ENCODE results near the gene ICAM4. TPM values are rescaled to one million over a fixed set of nuclear protein-coding genes. Genes with fewer than 3 reads are reported as not detected.

ICAM4 gene
- total RNA-seq, 1 experiment from 2014 or later: 2.0 TPM

DNA sequence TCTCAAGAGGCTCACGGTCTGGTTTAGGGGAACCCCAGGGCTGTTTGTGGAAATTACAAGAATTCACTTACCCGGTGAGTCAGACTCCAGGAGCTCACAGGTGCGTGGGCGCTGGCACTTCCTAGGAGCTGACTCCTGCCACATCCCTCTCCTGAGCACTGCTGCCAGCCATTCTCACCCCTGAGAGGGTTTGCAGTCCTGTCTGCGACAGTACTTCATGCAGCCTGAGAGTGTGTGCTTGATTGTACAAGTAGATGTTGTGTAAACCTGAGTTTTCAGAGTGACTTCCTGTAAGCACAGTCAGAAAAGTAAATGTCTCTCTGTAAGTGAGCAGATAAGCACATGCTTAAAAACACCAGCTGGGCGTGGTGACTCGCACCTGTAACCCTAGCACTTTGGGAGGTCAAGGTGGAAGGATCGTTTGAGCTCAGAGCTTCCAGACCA is 26.6 kb upstream of the ICAM4 start (continued):
- TF ChIP-seq ZNF317 (CRISPR knock-in tag; IDR thresholded peaks at IDR 0.05; ENCODE audit: borderline replicate concordance, low read depth): no peak
- no peak for TF ChIP-seq TEAD4 (CRISPR knock-in tag; IDR thresholded peaks at IDR 0.05)
- TF ChIP-seq ZNF671 (CRISPR knock-in tag; IDR thresholded peaks at IDR 0.05): no peak
- no peak for TF ChIP-seq ZNF232 (CRISPR knock-in tag; IDR thresholded peaks at IDR 0.05)
- TF ChIP-seq EMX1 (CRISPR knock-in tag; IDR thresholded peaks at IDR 0.05): no peak

DNA sequence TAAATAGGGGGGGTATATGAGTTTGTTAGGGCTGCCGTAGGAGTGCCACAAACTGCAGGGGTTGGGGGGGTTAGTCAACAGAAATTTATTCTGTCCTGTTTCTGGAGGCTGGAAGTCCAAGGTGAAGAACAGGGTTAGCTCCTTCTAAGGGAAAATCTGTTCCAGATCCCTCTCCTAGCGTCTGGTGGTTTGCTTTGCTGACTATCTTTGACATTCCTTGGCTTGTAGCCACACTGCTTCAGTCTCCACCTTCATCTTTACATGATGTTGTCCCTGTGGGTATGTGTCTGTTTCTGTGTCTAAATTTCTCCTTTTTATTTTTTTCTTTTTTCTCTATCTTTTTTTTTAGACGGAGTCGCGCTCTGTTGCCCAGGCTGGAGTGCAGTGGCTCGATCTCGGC is 24.0 kb upstream of the ICAM4 start:
- no peaks in the 10 kb centered on the region for H3K9me3 Mint-ChIP-seq
- H3K27ac Mint-ChIP-seq: no peak overlapping the region
- ChIA-PET CTCF (interaction anchor here (0.6 to 2.6 kb wide), 4 partner anchors 117 to 128 kb away, joined by 3 to 7 read pairs (median 4); partner anchors contain the start of gene TYK2), POLR2A (no interaction called here)
- H3K4me3 Mint-ChIP-seq: no peak overlapping the region
- ATAC-seq (no peak), DNase-seq (ENCODE audit: low spot score) (no peak)
- no peaks in the 10 kb centered on the region for H3K4me1 Mint-ChIP-seq
- H3K36me3 Mint-ChIP-seq: peaks cover 6% of the 10 kb centered on the region; the same call in 1 of the 2 replicates
- H3K27me3 Mint-ChIP-seq (ENCODE audit: low read depth): peaks cover 3% of the 10 kb centered on the region; the same call in 1 of the 2 replicates
- TF ChIP-seq, protein P1, sequence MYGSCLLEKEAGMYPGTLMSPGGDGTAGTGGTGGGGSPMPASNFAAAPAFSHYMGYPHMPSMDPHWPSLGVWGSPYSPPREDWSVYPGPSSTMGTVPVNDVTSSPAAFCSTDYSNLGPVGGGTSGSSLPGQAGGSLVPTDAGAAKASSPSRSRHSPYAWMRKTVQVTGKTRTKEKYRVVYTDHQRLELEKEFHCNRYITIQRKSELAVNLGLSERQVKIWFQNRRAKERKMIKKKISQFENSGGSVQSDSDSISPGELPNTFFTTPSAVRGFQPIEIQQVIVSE (CRISPR knock-in tag; IDR thresholded peaks at IDR 0.05; ENCODE audit: borderline replicate concordance): no peak
- TF ChIP-seq TCF7 (CRISPR knock-in tag; IDR thresholded peaks at IDR 0.05; ENCODE audit: low read depth): no peak
- TF ChIP-seq, protein P2, sequence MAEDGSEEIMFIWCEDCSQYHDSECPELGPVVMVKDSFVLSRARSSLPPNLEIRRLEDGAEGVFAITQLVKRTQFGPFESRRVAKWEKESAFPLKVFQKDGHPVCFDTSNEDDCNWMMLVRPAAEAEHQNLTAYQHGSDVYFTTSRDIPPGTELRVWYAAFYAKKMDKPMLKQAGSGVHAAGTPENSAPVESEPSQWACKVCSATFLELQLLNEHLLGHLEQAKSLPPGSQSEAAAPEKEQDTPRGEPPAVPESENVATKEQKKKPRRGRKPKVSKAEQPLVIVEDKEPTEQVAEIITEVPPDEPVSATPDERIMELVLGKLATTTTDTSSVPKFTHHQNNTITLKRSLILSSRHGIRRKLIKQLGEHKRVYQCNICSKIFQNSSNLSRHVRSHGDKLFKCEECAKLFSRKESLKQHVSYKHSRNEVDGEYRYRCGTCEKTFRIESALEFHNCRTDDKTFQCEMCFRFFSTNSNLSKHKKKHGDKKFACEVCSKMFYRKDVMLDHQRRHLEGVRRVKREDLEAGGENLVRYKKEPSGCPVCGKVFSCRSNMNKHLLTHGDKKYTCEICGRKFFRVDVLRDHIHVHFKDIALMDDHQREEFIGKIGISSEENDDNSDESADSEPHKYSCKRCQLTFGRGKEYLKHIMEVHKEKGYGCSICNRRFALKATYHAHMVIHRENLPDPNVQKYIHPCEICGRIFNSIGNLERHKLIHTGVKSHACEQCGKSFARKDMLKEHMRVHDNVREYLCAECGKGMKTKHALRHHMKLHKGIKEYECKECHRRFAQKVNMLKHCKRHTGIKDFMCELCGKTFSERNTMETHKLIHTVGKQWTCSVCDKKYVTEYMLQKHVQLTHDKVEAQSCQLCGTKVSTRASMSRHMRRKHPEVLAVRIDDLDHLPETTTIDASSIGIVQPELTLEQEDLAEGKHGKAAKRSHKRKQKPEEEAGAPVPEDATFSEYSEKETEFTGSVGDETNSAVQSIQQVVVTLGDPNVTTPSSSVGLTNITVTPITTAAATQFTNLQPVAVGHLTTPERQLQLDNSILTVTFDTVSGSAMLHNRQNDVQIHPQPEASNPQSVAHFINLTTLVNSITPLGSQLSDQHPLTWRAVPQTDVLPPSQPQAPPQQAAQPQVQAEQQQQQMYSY (CRISPR knock-in tag; IDR thresholded peaks at IDR 0.05): no peak
- TF ChIP-seq, protein P3, sequence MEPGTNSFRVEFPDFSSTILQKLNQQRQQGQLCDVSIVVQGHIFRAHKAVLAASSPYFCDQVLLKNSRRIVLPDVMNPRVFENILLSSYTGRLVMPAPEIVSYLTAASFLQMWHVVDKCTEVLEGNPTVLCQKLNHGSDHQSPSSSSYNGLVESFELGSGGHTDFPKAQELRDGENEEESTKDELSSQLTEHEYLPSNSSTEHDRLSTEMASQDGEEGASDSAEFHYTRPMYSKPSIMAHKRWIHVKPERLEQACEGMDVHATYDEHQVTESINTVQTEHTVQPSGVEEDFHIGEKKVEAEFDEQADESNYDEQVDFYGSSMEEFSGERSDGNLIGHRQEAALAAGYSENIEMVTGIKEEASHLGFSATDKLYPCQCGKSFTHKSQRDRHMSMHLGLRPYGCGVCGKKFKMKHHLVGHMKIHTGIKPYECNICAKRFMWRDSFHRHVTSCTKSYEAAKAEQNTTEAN (CRISPR knock-in tag; IDR thresholded peaks at IDR 0.05): no peak
- TF ChIP-seq, protein P4, sequence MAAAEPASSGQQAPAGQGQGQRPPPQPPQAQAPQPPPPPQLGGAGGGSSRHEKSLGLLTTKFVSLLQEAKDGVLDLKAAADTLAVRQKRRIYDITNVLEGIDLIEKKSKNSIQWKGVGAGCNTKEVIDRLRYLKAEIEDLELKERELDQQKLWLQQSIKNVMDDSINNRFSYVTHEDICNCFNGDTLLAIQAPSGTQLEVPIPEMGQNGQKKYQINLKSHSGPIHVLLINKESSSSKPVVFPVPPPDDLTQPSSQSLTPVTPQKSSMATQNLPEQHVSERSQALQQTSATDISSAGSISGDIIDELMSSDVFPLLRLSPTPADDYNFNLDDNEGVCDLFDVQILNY (CRISPR knock-in tag; IDR thresholded peaks at IDR 0.05): no peak
- TF ChIP-seq, protein P5, sequence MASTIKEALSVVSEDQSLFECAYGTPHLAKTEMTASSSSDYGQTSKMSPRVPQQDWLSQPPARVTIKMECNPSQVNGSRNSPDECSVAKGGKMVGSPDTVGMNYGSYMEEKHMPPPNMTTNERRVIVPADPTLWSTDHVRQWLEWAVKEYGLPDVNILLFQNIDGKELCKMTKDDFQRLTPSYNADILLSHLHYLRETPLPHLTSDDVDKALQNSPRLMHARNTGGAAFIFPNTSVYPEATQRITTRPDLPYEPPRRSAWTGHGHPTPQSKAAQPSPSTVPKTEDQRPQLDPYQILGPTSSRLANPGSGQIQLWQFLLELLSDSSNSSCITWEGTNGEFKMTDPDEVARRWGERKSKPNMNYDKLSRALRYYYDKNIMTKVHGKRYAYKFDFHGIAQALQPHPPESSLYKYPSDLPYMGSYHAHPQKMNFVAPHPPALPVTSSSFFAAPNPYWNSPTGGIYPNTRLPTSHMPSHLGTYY (CRISPR knock-in tag; IDR thresholded peaks at IDR 0.05): no peak
- no peak for TF ChIP-seq TEAD4 (CRISPR knock-in tag; IDR thresholded peaks at IDR 0.05)
- TF ChIP-seq ZNF317 (CRISPR knock-in tag; IDR thresholded peaks at IDR 0.05; ENCODE audit: borderline replicate concordance, low read depth): no peak

DNA sequence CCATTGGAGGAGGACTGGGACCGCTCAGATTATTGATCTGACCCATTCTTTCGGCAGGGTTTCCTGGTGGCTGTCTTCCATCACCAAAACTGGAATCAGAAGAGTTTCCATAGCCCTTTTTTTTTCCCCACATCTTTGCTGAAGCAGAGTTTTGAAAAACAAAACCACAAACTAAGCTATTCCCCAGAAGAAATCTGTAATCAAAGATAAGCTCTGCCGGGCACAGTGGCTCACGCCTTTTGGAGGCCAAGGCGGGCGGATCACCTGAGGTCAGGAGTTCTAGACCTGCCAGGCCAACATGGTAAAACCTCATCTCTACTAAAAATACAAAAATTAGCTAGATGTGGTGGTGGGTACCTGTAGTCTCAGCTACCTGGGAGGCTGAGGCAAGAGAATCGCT is 20.0 kb upstream of the ICAM4 start:
- H3K36me3 Mint-ChIP-seq: no peaks in the 10 kb centered on the region
- CTCF ChIA-PET: interaction anchor here (0.6 to 6.1 kb wide), 4 partner anchors 37 to 219 kb away, joined by 3 to 163 read pairs (median 4); no protein-coding TSS in a partner anchor
- 0 out of 2 replicates have a peak, but pooled peaks cover 4% of the 10 kb centered on the region for H3K4me1 Mint-ChIP-seq
- ATAC-seq (no peak), DNase-seq (ENCODE audit: low spot score) (no peak)
- H3K27me3 Mint-ChIP-seq (ENCODE audit: low read depth): peaks cover 33% of the 10 kb centered on the region
- TF ChIP-seq ZNF219 (CRISPR knock-in tag; IDR thresholded peaks at IDR 0.05; ENCODE audit: borderline replicate concordance): no peak
- TF ChIP-seq, protein P6, sequence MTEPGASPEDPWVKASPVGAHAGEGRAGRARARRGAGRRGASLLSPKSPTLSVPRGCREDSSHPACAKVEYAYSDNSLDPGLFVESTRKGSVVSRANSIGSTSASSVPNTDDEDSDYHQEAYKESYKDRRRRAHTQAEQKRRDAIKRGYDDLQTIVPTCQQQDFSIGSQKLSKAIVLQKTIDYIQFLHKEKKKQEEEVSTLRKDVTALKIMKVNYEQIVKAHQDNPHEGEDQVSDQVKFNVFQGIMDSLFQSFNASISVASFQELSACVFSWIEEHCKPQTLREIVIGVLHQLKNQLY (CRISPR knock-in tag; IDR thresholded peaks at IDR 0.05): no peak
- TF ChIP-seq ZNF416 (CRISPR knock-in tag; IDR thresholded peaks at IDR 0.05): no peak
- no peak for TF ChIP-seq ZNF263 (CRISPR knock-in tag; IDR thresholded peaks at IDR 0.05; ENCODE audit: low read depth)
- H3K9me3 Mint-ChIP-seq: no peaks in the 10 kb centered on the region
- POLR2A ChIA-PET: interaction anchor here (1.2 kb wide), 1 partner anchor 106 kb away, joined by 3 read pairs; no protein-coding TSS in a partner anchor
- H3K27ac Mint-ChIP-seq: no peak overlapping the region
- H3K4me3 Mint-ChIP-seq: no peak overlapping the region
